ENCODE measurements around the gene AKAP12.

AKAP12 gene

GRCh38 chr6:151239603-151240035, at the start of gene AKAP12:
AKAP12 (plus strand) TSS chr6:151239967; CDS start chr6:151240563, 596 bp downstream.
- DNase-seq: no peak

- DNase-seq: no peak
These were observed 48.2 kb upstream of the AKAP12 start for GRCh38 chr6:151191527-151191926.

GRCh38 chr6:151196555-151196954, 43.2 kb upstream of the AKAP12 start:
- DNase-seq: no peak

GRCh38 chr6:151197556-151197955, 42.2 kb upstream of the AKAP12 start:
- DNase-seq: no peak

GRCh38 chr6:151199991-151200390, 39.8 kb upstream of the AKAP12 start:
- no peak for DNase-seq

GRCh38 chr6:151205721-151206600, 33.8 kb upstream of the AKAP12 start:
- DNase-seq: no peak

- DNase-seq: no peak
These were observed 32.1 kb upstream of the AKAP12 start for GRCh38 chr6:151207674-151208073.

GRCh38 chr6:151209071-151209831, 30.5 kb upstream of the AKAP12 start:
- DNase-seq: no peak

- no peak for DNase-seq
These were observed 28.7 kb upstream of the AKAP12 start for GRCh38 chr6:151211075-151211474.

GRCh38 chr6:151213352-151213751, 26.4 kb upstream of the AKAP12 start:
- no peak for DNase-seq

- no peak for DNase-seq
These were observed 23.8 kb upstream of the AKAP12 start for GRCh38 chr6:151215999-151216398.

GRCh38 chr6:151216804-151217203, 23.0 kb upstream of the AKAP12 start:
- DNase-seq: no peak

- DNase-seq: no peak
These were observed 20.6 kb upstream of the AKAP12 start for GRCh38 chr6:151219192-151219591.

GRCh38 chr6:151224076-151224475, 15.7 kb upstream of the AKAP12 start:
- DNase-seq: no peak

- DNase-seq: no peak
These were observed 13.8 kb upstream of the AKAP12 start for GRCh38 chr6:151225919-151226318.

- no peak for DNase-seq
These were observed 10.9 kb upstream of the AKAP12 start for GRCh38 chr6:151228788-151229400.

GRCh38 chr6:151229401-151230276, 10.1 kb upstream of the AKAP12 start:
- no peak for DNase-seq

GRCh38 chr6:151230277-151230577, 9.5 kb upstream of the AKAP12 start:
- no peak for DNase-seq

- no peak for DNase-seq
These were observed 6.9 kb upstream of the AKAP12 start for GRCh38 chr6:151232899-151233298.

GRCh38 chr6:151233731-151234130, 6.0 kb upstream of the AKAP12 start:
- no peak for DNase-seq

GRCh38 chr6:151236668-151237401, 2.9 kb upstream of the AKAP12 start:
- no peak for DNase-seq
